Neural progenitor cell (in vitro differentiated cells): ENCODE results near the gene AQP6.

Source experiments
- CTCF ChIP-seq: fragments of 200-600 bp; sonication (generic); IDR thresholded peaks from 2 replicates; pipeline ENCODE4 v1.5.1; 2017; ENCODE audit warnings: antibody characterized with exemption, mild to moderate bottlenecking
- EZH2 ChIP-seq: fragments of 200-600 bp; sonication (generic); IDR thresholded peaks from 2 replicates; pipeline ENCODE4 v1.6.1; 2017; ENCODE audit warnings: antibody characterized with exemption, mild to moderate bottlenecking, moderate library complexity
- EZH2phosphoT487 ChIP-seq: fragments of 200-600 bp; sonication (generic); IDR thresholded peaks from 2 replicates; pipeline ENCODE4 v1.6.1; 2017; ENCODE audit warnings: antibody characterized with exemption

- no peak for TF ChIP-seq CTCF
- TF ChIP-seq EZH2: no peak
- no peak for TF ChIP-seq EZH2phosphoT487
Measured at GRCh38 chr12:49972641-49973360, at the start of gene AQP6.
